COLO668 (cell line): ENCODE measurements around the gene CACNA1D.

Source experiments
- DNase-seq: peaks from one replicate; lab custom pipeline; 2025; ENCODE audit not compliant: unreplicated experiment; lab: John Stamatoyannopoulos, UW

The CACNA1D gene

DNA sequence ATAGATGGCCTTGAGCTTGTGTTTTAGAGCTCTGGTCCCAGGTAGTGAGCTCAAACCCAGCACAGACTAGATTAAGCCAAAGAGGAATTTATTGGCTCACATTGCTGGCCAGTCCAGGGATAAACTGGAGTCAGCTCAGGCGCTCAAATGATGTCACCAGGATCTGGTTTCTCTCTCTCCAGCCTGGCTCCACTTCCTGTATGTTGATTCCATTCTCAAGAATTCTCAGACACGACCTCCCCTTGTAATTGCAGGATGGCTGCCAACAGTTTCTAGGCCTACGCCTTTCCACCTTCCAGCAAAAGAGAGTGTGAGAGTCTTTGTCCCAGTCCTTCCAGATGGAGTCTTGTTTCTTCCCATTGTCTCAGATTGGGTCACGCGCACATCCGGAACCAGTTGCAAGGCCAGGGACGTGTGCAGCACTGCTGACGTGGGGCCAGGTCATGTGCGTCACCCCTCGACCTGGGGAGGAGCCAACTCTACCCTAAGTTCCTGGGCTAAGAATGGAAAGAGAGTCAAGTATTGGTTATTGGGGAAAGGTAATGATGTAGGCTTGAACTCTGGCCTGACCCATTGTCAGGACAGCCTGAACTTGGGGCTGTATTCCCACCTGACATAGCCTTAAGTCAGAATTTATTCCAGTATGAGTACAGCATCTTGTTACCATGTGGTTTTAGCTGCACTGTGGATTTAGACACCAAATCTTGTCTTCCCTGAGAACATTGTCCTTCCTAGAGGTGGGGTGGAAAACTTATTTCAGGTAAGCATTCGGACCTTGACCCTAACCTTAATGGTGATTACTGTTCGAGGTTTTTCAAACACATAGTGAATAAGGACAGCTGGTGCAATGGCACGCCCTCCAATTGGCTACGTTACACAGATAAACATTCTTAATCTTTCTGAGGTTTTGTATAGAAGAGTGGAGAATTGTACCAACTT is 31.6 kb downstream of the CACNA1D start:
- DNase-seq = no peak

DNA sequence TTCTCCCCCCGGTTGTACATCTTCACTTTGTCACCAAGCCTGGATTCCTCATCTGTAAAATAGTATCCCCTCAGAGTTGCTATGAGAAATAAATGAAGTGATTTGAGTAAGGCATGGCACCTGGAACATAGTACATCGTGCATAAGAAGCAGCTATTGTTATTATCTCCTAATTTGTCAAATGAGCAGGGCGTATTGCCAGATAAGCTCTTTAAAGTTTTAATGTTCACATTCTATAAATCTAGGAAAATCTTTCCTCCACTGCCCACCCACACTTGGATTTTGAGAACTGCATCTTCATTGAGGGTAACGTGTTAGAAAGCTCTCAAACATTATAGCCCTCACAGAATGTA is 32.3 kb downstream of the CACNA1D start:
- no peak for DNase-seq

- no peak for DNase-seq
These were observed 35.8 kb downstream of the CACNA1D start for GRCh38 chr3:53530205-53530604.

DNA sequence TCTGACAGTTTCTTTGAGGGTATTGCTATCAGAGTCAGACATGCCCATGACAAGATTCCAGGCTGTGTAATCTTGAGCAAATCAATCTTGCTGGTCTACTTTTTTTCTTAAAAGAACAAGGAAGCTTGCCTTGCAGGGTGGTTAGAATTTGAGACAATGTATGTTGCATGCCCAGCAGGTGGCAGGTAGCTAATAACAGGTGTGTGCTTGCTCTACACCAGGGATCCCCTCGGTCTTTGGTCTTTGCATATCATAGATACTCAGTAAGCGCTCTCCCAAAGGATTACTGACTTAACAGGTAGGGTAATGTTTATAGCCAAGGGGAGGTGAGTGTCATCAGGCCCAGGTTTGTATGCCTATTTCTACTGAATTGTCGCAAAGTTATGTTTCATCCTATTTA is 37.3 kb downstream of the CACNA1D start:
- peak; percentile 9 for DNase-seq

DNA sequence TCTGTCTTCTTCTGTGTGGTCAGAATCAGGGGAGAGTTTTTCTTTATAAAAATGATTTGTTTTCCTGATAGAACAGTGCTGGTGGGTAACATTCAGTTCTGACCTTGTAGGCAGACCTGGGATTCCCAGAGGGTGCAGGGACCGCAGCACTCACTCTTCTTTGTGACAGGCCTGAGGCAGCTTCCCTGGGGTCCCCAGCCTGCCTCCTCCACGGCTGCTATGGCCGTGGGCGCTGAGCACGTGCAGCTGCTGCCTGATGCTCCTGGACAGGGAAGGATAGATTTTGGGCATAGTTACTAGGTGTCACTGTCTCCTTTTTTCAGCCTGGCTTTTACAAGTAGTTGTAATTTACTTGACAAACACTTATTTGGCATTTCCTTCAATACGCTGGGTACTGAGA is 39.1 kb downstream of the CACNA1D start:
- no peak for DNase-seq

DNA sequence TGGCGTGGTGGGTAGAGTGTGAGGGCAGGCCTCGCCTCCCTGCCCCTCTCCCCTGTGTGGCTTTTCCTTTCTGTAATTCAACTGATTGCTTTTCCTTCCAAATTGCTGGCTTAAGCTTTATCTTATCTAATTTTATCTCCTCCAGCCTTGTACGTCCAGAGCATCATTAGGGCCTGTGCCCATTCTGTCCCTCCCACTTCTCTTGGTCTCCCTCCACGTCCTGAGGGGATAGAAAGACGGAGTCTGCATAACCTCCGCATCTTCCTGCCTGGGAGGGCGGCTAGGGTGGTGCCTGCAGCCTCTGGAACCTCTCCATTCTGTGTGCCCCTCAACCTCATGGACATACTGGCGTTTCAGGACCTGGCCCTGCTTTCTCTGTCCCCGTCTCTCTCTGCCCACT is 39.8 kb downstream of the CACNA1D start:
- DNase-seq = no peak

DNA sequence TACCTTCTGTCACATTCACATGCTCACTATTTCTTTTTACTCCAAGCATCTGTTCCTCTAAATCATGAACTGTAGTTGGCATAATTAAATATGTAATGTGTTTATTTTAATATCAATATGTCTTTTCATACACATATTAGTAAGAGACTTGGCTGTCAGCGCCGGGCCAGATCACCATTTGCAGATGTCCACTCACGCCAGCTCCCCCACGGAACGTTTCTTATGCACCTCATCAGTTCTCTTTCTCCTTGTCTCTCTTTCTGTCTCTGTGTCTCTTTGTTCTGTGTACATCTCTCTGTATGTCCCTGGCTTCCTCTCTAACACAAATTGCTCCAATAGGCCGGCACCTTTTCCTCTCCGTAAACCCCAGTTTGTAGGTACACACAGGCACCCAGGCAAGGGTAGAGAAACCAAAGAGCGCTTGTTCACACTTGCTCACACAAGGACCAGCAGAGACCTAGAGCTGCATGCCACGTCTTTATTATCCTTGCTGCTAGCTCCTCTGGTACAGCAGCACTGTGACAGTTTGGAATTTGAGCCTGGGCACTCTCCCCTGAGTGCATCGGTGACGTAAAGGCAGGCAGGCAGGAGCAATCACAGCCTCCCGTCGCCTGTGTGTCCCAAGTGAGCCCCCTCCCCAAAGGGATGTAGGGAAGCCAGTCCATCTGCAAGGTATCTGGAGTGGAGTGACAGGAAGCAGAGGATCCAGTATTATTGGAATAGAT is 40.4 kb downstream of the CACNA1D start:
- no peak for DNase-seq

DNA sequence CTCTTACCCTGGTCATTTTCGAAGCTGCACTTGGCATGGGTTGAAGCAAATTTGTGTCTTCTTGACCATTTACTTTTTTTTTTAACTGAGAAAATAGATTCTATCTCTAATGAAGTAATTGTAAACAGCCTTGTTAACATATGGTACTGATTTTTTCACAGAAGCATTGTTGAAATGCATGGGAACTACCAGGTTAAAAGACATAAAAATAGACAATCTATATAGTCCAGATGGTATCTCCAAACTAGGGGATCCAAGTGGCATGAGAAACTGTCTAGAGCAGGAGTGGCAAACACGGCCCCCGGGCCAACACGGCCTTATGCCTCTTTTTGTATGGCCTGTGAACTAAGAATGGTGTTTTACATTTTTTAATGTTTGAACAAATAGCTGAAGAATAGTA is 41.9 kb downstream of the CACNA1D start:
- no peak for DNase-seq

- DNase-seq = no peak
These were observed 49.9 kb downstream of the CACNA1D start for GRCh38 chr3:53544357-53544756.

- DNase-seq = no peak
These were observed 51.0 kb downstream of the CACNA1D start for GRCh38 chr3:53545310-53545995.

DNA sequence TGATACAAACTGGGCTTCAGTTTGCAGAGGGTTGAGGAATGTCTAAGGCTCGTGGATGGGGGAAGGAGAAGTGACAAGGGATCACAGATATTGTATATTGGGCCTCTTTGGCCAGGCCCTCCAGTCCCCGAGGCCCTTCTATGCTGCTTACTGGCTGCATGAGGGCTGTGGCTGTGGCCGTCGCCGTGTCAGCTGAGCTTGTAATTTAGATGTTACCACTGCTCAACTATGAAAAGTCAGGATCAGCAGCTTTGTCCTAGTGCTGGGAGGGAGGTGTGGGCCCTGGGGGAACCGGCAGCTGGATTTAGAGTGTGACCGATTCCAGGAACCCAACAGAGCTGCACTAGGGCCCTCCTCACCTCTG is 51.6 kb downstream of the CACNA1D start:
- DNase-seq = no peak

- no peak for DNase-seq
These were observed 52.9 kb downstream of the CACNA1D start for GRCh38 chr3:53547327-53547726.

GRCh38 chr3:53550005-53550620 is 55.7 kb downstream of the CACNA1D start:
- DNase-seq = no peak

DNA sequence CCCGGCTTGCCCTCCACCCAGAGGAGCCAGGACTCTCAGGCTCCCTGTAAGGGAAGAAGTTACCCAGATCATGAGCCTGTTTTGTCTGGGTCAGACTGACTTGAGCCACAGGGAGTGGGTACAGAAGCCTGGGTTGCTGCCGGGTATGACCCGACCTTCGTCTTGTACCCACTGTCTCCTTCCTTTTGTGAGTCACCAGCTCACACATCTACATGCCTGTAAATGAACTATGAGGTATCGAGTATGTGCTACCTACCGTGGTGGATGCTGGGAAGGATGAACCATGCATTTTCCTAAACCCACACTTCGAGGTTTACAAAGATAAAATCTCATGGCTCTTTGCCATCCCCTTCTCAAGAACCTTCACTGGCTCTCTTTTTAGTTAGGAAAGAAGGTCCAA is 56.9 kb downstream of the CACNA1D start:
- DNase-seq = no peak

GRCh38 chr3:53552730-53553129 is 58.3 kb downstream of the CACNA1D start:
- no peak for DNase-seq

DNA sequence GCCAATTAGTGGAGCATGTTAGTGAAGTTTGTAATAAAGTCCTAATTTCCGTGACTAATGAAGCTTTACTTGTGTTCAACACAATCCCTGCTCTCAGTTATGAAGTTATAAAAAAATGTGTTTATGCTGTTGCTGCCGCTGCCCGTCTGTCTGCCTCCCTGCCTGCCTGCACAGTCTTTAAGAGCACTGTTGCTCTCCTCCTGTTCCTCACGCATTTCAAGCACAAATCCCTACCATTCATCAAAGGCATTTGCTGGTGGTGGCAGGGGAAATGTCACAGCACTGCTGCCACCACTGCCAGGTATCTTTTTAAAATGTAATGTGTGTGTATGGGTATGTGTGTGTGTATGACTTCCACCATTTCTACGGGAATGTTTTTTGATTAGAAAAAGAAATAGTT is 58.8 kb downstream of the CACNA1D start:
- no peak for DNase-seq

DNA sequence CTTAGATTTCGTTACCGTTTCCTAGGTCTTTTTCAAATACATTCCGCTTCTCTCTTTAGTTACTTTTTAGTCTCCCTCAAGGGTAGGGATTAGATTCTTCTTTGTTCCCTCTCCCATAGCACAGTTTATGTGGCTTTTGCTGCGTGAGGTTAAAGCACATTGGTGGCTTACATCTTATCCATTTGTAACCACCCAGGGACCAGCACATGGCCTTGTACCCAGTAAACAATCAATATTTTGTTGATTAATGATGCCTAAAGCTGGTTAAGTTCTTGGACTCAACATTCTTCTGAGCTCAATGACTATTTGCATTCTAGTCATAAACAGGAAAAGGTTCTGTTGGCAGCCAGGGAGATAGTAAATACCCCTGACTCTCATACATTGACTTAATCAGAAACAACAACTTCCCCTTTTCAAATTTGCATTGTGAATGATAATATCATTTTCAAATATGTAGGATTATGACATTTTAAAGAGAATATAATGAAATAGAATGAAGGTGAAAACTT is 60.2 kb downstream of the CACNA1D start:
- DNase-seq = no peak

- DNase-seq = no peak
These were observed 60.7 kb downstream of the CACNA1D start for GRCh38 chr3:53555068-53555588.

GRCh38 chr3:53566461-53567145 is 72.2 kb downstream of the CACNA1D start:
- DNase-seq = no peak

DNA sequence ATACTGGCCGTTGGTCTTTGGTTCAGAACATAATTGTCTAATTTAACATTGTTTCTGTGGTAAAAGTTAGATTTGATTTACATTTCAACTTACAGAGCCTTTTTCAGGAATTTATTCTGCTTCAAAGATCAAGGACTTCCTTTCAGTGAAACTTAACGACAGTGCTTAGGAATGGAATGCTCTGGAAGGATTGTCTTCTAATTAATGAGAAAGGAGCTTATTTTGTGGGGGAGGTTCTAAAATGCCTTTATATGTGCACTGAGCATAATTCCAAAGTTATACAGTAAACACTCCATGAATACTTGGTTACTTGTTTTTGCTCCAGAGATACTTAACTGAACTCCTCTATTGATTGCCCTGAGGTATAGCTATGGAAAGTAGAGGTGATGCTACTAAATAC is 75.7 kb downstream of the CACNA1D start:
- no peak for DNase-seq
